ENCODE results near the gene NOL6.
A peak's percentile ranks its signal among the peaks of the same experiment; 100 is the strongest.
"Not testable (repeated sequence)": the region's sequence is repeated elsewhere in the genome, so short reads cannot be mapped to it uniquely, and the experiment has no call there.

The NOL6 gene

GRCh38 chr9:33433871-33434270, 39.9 kb downstream of the NOL6 start:
- no peak overlapping the region for H3K27ac ChIP-seq
- no peak for TF ChIP-seq ZFX (IDR thresholded peaks at IDR 0.05)
- TF ChIP-seq CTCF (conservative IDR thresholded peaks at IDR 0.05) = no peak

GRCh38 chr9:33431420-33431819, 42.3 kb downstream of the NOL6 start:
- peak overlapping the region; percentile 22; the same call in 1 of the 2 replicates for H3K27ac ChIP-seq
- no peak for TF ChIP-seq CTCF (conservative IDR thresholded peaks at IDR 0.05)
- TF ChIP-seq ZFX (IDR thresholded peaks at IDR 0.05) = no peak

GRCh38 chr9:33430942-33431341, 42.8 kb downstream of the NOL6 start:
- H3K27ac ChIP-seq = peak overlapping the region; percentile 22; the same call in 1 of the 2 replicates
- TF ChIP-seq CTCF (conservative IDR thresholded peaks at IDR 0.05) (no peak), ZFX (IDR thresholded peaks at IDR 0.05) (no peak)

DNA sequence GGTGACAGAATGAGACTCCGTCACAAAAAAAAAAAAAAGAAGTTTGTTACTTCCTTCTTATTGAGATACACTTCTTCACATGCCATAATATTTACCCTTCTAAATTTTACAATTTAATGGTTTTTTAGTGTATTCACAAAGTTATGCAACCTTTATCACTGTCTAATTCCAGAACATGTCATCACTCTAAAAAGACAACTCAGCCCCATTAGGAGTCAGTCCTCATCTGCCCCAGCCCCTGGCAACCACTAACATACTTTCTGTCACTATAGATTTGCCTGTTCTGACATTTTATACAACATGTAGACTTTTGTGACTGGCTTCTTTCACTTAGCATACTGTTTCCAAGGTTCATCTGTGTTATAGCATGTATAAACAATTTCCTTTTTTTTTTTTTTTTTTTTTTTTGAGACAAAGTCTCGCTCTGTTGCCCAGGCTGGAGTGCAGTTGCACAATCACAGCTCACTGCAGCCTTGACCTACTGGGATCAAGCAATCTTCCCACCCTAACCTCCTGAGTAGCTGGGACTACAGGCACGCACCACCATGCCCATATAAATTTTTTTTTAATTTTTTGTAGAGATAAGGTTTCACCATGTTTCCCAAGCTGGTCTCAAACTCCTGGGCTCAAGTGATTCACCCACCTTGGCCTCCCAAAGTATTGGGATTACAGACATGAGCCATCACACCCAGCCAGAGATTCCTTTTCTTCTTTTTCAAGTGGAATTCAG, 44.3 kb downstream of the NOL6 start:
- H3K27ac ChIP-seq = no peak overlapping the region
- TF ChIP-seq ZFX (IDR thresholded peaks at IDR 0.05) (no peak), CTCF (conservative IDR thresholded peaks at IDR 0.05) (no peak)

- no peak overlapping the region for H3K27ac ChIP-seq
- TF ChIP-seq ZFX (IDR thresholded peaks at IDR 0.05) (no peak), CTCF (conservative IDR thresholded peaks at IDR 0.05) (no peak)
These were observed 46.9 kb downstream of the NOL6 start for GRCh38 chr9:33426843-33427293.

DNA sequence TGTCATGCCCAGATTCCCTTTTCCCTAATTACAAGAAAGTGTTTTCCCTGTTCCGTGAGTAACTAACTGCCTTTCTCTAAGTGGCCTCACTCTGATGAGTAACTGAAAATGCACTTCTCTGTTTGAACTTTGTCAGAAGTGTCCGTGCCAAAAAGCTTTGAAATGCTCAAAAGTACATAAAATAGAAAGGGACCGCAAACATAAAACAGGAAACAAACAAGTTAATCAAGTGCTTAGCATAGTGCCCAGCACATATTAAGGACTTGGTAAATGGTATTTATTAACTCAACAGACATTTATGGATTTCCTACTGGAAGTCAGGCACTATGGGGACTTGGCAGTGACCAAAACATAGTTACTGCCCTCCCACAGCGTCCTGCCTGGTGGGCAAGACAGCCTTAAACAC, 48.6 kb downstream of the NOL6 start:
- peak overlapping the region; percentile 50 for H3K27ac ChIP-seq
- TF ChIP-seq CTCF (conservative IDR thresholded peaks at IDR 0.05) (no peak), ZFX (IDR thresholded peaks at IDR 0.05) (no peak)

GRCh38 chr9:33424492-33424891, 49.2 kb downstream of the NOL6 start:
- H3K27ac ChIP-seq = peak overlapping the region; percentile 50

GRCh38 chr9:33424043-33424442, 49.7 kb downstream of the NOL6 start:
- H3K27ac ChIP-seq = not testable (repeated sequence)
